ENCODE data around the gene RDH8.

DNA sequence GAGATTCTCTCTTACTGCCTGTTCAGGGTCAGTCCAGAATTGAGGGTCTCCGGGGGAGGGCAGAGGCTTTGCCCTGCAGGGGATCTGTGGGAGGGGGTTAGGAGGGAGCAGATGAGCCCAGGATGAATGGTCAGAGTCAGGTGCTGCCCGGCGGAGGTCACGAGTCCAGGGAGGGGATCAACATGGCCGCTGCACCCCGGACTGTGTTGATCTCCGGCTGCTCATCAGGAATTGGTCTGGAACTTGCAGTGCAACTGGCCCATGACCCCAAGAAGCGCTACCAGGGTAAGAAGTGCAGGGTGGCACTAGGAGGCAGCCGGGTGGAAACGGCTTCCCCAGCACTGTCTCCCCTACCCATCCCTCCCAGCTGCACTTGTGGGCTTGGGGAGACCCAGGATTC lies at the start of gene RDH8:
- TF ChIP-seq TARDBP (IDR thresholded peaks at IDR 0.05) (no peak), SP1 (IDR thresholded peaks at IDR 0.05) (no peak), LEF1 (IDR thresholded peaks at IDR 0.05; ENCODE audit: borderline replicate concordance) (no peak), BHLHE40 (IDR thresholded peaks at IDR 0.05; ENCODE audit: borderline replicate concordance) (no peak), HDGF (IDR thresholded peaks at IDR 0.05; ENCODE audit: borderline replicate concordance) (no peak), FOXA1 (IDR thresholded peaks at IDR 0.05) (no peak), ARNT (IDR thresholded peaks at IDR 0.05) (no peak), CTBP1 (IDR thresholded peaks at IDR 0.05; ENCODE audit: borderline replicate concordance) (no peak), FOXM1 (IDR thresholded peaks at IDR 0.05; ENCODE audit: borderline replicate concordance) (no peak), FOXK2 (IDR thresholded peaks at IDR 0.05) (no peak)

Data from HEK293T (cell line).